ENCODE results near the gene ADNP. TPM values are rescaled to one million over a fixed set of nuclear protein-coding genes. Genes with fewer than 3 reads are reported as not detected.

Gene ADNP
- total and polyA plus RNA-seq, 2 of the 13 experiments (the other 11 are each of a cell fraction or from before 2014, with no cell fraction given) = 21.0 to 21.5 TPM

DNA sequence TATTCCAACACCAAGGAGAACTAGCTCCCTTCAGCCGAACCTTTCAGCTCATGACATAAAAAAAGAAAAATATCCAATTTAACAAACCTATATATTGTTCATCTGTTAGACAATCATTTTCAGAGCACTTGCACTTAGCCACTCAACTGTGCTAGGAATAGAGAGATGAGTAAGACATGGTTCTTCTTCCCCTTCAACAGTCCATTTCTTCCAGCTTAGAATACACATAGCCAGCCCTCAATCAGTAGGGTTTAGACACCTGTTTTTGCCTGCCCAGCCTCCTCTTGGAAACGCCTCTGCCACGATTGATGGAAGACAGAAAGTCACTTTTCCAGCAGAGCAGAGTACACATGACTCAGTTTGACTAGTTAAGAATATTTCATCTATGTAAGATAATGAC is 21.8 kb downstream of the ADNP start (continued):
- TF ChIP-seq, protein P1, sequence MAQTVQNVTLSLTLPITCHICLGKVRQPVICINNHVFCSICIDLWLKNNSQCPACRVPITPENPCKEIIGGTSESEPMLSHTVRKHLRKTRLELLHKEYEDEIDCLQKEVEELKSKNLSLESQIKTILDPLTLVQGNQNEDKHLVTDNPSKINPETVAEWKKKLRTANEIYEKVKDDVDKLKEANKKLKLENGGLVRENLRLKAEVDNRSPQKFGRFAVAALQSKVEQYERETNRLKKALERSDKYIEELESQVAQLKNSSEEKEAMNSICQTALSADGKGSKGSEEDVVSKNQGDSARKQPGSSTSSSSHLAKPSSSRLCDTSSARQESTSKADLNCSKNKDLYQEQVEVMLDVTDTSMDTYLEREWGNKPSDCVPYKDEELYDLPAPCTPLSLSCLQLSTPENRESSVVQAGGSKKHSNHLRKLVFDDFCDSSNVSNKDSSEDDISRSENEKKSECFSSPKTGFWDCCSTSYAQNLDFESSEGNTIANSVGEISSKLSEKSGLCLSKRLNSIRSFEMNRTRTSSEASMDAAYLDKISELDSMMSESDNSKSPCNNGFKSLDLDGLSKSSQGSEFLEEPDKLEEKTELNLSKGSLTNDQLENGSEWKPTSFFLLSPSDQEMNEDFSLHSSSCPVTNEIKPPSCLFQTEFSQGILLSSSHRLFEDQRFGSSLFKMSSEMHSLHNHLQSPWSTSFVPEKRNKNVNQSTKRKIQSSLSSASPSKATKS (CRISPR knock-in tag; IDR thresholded peaks at IDR 0.05) = no peak
- TF ChIP-seq EED (CRISPR knock-in tag; IDR thresholded peaks at IDR 0.05) = no peak
- TF ChIP-seq, protein P2, sequence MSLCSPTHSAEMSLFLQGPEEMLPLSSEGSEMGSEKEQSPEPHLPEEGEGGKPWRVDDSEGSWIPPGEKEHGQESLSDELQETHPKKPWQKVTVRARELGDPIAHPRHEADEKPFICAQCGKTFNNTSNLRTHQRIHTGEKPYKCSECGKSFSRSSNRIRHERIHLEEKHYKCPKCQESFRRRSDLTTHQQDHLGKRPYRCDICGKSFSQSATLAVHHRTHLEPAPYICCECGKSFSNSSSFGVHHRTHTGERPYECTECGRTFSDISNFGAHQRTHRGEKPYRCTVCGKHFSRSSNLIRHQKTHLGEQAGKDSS (CRISPR knock-in tag; IDR thresholded peaks at IDR 0.05; ENCODE audit: borderline replicate concordance, low read depth) = no peak

DNA sequence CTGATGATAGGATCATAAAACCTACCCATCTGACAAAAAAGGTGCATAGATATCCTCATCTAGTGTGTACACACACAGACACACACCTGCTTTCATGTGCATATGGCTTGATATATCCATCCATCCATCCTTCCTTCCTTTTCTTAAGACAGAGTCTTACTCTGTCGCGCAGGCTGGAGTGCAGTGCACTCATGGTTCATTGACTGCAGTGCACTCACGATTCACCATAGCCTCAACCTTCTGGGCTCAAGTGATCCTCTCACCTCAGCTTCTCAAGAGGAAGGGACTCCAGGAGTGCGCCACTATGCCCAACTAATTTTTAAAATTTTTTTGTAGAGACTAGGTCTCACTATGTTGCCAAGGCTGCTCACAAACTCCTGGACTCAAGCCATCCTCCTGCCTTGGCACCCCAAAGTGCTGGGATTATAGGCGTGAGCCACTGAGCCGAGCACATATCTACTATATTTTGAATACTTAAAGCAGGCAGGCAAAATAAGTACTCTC is 27.1 kb downstream of the ADNP start:
- POLR2A ChIA-PET = no interaction called here
- BruUV-seq (replicated peaks) = no TSS peak
- WGBS (ENCODE audit: low lambda C conversion rate) = 100% methylated on average over 6 of the region's 6 CpGs

More for the DNA sequence above, 27.1 kb downstream of the ADNP start:
- Histone ChIP-seq H3K36me3 (replicated peaks in 1 of 2; ENCODE audit: control insufficient read depth in 1 of 2, insufficient read depth in 2 of 2, low read length in 2 of 2) (peaks cover 14 to 60% of the 10 kb centered on the region in 2 experiments), H3K27ac (ENCODE audit: extremely low read length, insufficient read depth, low read length) (no peak overlapping the region), H4K20me1 (ENCODE audit: insufficient read depth, low read length) (peaks cover 29% of the 10 kb centered on the region), H3K9ac (ENCODE audit: insufficient read depth, low read depth, low read length) (no peak overlapping the region), H3K9me3 (ENCODE audit: low read length) (no peaks in the 10 kb centered on the region), H3K79me2 (ENCODE audit: insufficient read depth, low read length) (peaks cover 61% of the 10 kb centered on the region), H3K4me2 (ENCODE audit: low read depth, low read length) (no peak overlapping the region), H3K4me3 (replicated peaks in 1 of 3; ENCODE audit: insufficient read depth in 1 of 3, low read depth in 2 of 3, low read length in 3 of 3) (no peak overlapping the region), H2AFZ (ENCODE audit: low read length) (no peak overlapping the region), H3K4me1 (ENCODE audit: insufficient read depth, low read length) (no peaks in the 10 kb centered on the region), H3K27me3 (ENCODE audit: control insufficient read depth in 1 of 2, insufficient read depth in 2 of 2, low read length in 2 of 2) (no peaks in the 10 kb centered on the region)
- TF ChIP-seq SETDB1 (CRISPR knock-in tag; IDR thresholded peaks at IDR 0.05; ENCODE audit: borderline replicate concordance) (no peak), ZBTB7A (CRISPR knock-in tag; IDR thresholded peaks at IDR 0.05) (0 out of 2 replicates have a peak, but pooled peaks have one; percentile 19), ATF7 (IDR thresholded peaks at IDR 0.05) (no peak), ATF7 (CRISPR knock-in tag; IDR thresholded peaks at IDR 0.05) (no peak), ZFP82 (CRISPR knock-in tag; IDR thresholded peaks at IDR 0.05; ENCODE audit: borderline replicate concordance) (no peak)
- TF ChIP-seq, protein P3, sequence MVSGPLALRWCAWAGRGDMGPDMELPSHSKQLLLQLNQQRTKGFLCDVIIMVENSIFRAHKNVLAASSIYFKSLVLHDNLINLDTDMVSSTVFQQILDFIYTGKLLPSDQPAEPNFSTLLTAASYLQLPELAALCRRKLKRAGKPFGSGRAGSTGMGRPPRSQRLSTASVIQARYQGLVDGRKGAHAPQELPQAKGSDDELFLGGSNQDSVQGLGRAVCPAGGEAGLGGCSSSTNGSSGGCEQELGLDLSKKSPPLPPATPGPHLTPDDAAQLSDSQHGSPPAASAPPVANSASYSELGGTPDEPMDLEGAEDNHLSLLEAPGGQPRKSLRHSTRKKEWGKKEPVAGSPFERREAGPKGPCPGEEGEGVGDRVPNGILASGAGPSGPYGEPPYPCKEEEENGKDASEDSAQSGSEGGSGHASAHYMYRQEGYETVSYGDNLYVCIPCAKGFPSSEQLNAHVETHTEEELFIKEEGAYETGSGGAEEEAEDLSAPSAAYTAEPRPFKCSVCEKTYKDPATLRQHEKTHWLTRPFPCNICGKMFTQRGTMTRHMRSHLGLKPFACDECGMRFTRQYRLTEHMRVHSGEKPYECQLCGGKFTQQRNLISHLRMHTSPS (CRISPR knock-in tag; IDR thresholded peaks at IDR 0.05; ENCODE audit: low read depth) = no peak
- TF ChIP-seq, protein P4, sequence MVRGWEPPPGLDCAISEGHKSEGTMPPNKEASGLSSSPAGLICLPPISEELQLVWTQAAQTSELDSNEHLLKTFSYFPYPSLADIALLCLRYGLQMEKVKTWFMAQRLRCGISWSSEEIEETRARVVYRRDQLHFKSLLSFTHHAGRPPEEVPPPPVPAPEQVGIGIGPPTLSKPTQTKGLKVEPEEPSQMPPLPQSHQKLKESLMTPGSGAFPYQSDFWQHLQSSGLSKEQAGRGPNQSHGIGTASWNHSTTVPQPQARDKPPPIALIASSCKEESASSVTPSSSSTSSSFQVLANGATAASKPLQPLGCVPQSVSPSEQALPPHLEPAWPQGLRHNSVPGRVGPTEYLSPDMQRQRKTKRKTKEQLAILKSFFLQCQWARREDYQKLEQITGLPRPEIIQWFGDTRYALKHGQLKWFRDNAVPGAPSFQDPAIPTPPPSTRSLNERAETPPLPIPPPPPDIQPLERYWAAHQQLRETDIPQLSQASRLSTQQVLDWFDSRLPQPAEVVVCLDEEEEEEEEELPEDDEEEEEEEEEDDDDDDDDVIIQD (CRISPR knock-in tag; IDR thresholded peaks at IDR 0.05; ENCODE audit: low read depth) = no peak
- TF ChIP-seq, protein P5, sequence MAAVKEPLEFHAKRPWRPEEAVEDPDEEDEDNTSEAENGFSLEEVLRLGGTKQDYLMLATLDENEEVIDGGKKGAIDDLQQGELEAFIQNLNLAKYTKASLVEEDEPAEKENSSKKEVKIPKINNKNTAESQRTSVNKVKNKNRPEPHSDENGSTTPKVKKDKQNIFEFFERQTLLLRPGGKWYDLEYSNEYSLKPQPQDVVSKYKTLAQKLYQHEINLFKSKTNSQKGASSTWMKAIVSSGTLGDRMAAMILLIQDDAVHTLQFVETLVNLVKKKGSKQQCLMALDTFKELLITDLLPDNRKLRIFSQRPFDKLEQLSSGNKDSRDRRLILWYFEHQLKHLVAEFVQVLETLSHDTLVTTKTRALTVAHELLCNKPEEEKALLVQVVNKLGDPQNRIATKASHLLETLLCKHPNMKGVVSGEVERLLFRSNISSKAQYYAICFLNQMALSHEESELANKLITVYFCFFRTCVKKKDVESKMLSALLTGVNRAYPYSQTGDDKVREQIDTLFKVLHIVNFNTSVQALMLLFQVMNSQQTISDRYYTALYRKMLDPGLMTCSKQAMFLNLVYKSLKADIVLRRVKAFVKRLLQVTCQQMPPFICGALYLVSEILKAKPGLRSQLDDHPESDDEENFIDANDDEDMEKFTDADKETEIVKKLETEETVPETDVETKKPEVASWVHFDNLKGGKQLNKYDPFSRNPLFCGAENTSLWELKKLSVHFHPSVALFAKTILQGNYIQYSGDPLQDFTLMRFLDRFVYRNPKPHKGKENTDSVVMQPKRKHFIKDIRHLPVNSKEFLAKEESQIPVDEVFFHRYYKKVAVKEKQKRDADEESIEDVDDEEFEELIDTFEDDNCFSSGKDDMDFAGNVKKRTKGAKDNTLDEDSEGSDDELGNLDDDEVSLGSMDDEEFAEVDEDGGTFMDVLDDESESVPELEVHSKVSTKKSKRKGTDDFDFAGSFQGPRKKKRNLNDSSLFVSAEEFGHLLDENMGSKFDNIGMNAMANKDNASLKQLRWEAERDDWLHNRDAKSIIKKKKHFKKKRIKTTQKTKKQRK (IDR thresholded peaks at IDR 0.05; ENCODE audit: low read length) = no peak
- FAIRE-seq (no peak), DNase-seq (ENCODE audit: low spot score) (no peak), ATAC-seq (no peak)
- in situ Hi-C loops (cut with HindIII; ENCODE audit: extremely low pct_ligation_motif_present, low pct_unique_long_range_greater_than_20kb) (no loop called here), intact Hi-C loops (cut with micrococcal nuclease; ENCODE audit: unreplicated experiment) (no loop called here)
- CTCF ChIA-PET (ENCODE audit: low intra/inter-chr PET ratio, low total read pairs) = no interaction called here

Measured in HepG2 (cell line).